Transverse colon (tissue), 4 donors: ENCODE data around the gene PUSL1. TPM values are rescaled to one million over a fixed set of nuclear protein-coding genes. Genes with fewer than 3 reads are reported as not detected.

Experiments used
- DNase-seq: peaks from one replicate; pipeline ENCODE4 v3.0.0-alpha.2; 2019
- H3K27ac ChIP-seq, 4 donors: fragments of 200-600 bp; sonication (generic); 2 replicates each; pipeline ENCODE4 v1.5.1; 2016 to 2018; ENCODE audit warnings: inconsistent platforms in 4 of 4
- H3K27me3 ChIP-seq: fragments of 200-600 bp; sonication (generic); 2 replicates; pipeline ENCODE4 v1.5.1; 2017; ENCODE audit warnings: inconsistent platforms
- H3K36me3 ChIP-seq, 4 donors: fragments of 200-600 bp; sonication (generic); 2 replicates each; pipeline ENCODE4 v1.5.1; 2017 to 2019; ENCODE audit warnings: inconsistent platforms in 4 of 4
- H3K4me1 ChIP-seq, 4 donors: fragments of 200-600 bp; sonication (generic); 2 replicates each; pipeline ENCODE4 v1.5.1; 2017 to 2020; ENCODE audit warnings: inconsistent platforms in 4 of 4
- H3K4me3 ChIP-seq, 4 donors: fragments of 200-600 bp; sonication (generic); 1 replicate in 1 of 4; 2 replicates in 3 of 4; pipeline versions ENCODE4 v1.5.1 to v1.6.1; 2017 to 2019; ENCODE audit warnings: inconsistent platforms in 4 of 4
- H3K9me3 ChIP-seq, 2 donors: fragments of 200-600 bp; sonication (generic); 2 replicates each; pipeline ENCODE4 v1.5.1; 2017 to 2019; ENCODE audit warnings: inconsistent platforms in 2 of 2
- CTCF ChIP-seq, 5 experiments: fragments of 200-600 bp in 3 of 5; fragments of 450-650 bp in 2 of 5; sonication (generic) in 3 of 5; IDR thresholded peaks; 1 replicate in 2 of 5; 2 replicates in 3 of 5; pipeline ENCODE4 v1.5.1; 2016 to 2017; ENCODE audit warnings: antibody characterized with exemption in 5 of 5, inconsistent platforms in 3 of 5, mild to moderate bottlenecking in 2 of 5, moderate library complexity in 1 of 5
- EP300 ChIP-seq: sonication (generic); formaldehyde crosslinking; IDR thresholded peaks from one replicate; pipeline ENCODE4 v1.6.1; 2017; ENCODE audit warnings: antibody characterized with exemption, low read depth
- POLR2A ChIP-seq: fragments of 450-650 bp; IDR thresholded peaks from one replicate; pipeline ENCODE4 v1.6.1; 2016; ENCODE audit warnings: antibody characterized with exemption, mild to moderate bottlenecking, moderate library complexity
- POLR2AphosphoS5 ChIP-seq, 3 donors: sonication (generic); formaldehyde crosslinking; IDR thresholded peaks; one replicate each; pipeline ENCODE4 v1.6.1; 2016; ENCODE audit warnings: antibody characterized with exemption in 3 of 3
- WGBS, 2 donors: methylation state at CpG; one replicate each; pipeline ENCODE4 v1.1.5; 2018; ENCODE audit warnings: low coverage in 1 of 2; 5-methylcytosine and 5-hydroxymethylcytosine counted together
- in situ Hi-C, 4 donors: fragments of 200-750 bp; cut with MboI; loops; one replicate each; pipeline versions ENCODE4 v1.15.0 to v1.15.1; 2017; ENCODE audit warnings: low sequenced_read_pairs in 3 of 4, low pct_ligation_motif_present in 1 of 4, low pct_unique_long_range_greater_than_20kb in 1 of 4
- intact Hi-C: fragments of 100-400 bp; cut with DNase I; formaldehyde crosslinking; loops from one replicate; pipeline ENCODE4 v1.15.1; 2023; ENCODE audit warnings: low total_unique reads
- total RNA-seq, 4 donors: library from RNA; depleted of rRNA; stranded (reverse); fragments of >200 nt; gene quantifications; one replicate each; pipeline ENCODE4 v1.1.0, GENCODE V29; 2016

PUSL1 gene
- total RNA-seq, 4 donors from 2014 or later = 7.0 to 35.9 (median 20.5) TPM

GRCh38 chr1:1299686-1300351, 8.6 kb upstream of the PUSL1 start:
- H3K27me3 ChIP-seq = no peaks in the 10 kb centered on the region
- no peaks in the 10 kb centered on the region for H3K36me3 ChIP-seq
- H3K4me1 ChIP-seq = peaks cover 5 to 19% (median 12%) of the 10 kb centered on the region in 4 donors
- H3K4me3 ChIP-seq = no peak overlapping the region
- in situ Hi-C loops = no loop called here
- no peak for DNase-seq
- H3K27ac ChIP-seq = no peak overlapping the region
- no peaks in the 10 kb centered on the region for H3K9me3 ChIP-seq
- 88% methylated on average over 19 of the region's 22 CpGs; no CpG with 5 or more reads in 1 of the 2 donors for WGBS, 2 donors
- peak in 1 of 5 experiments; percentile 30 for TF ChIP-seq CTCF (IDR thresholded peaks at IDR 0.05)
- no peak for TF ChIP-seq POLR2A
- intact Hi-C loops = no loop called here

- WGBS, 2 donors = 91% methylated on average over 12 of the region's 12 CpGs; no CpG with 5 or more reads in 1 of the 2 donors
- no peak for DNase-seq
- Histone ChIP-seq H3K9me3 (no peaks in the 10 kb centered on the region), H3K27ac (no peak overlapping the region), H3K4me1 (peaks cover 10 to 24% (median 17%) of the 10 kb centered on the region in 4 donors), H3K27me3 (no peaks in the 10 kb centered on the region), H3K36me3 (no peaks in the 10 kb centered on the region), H3K4me3 (no peak overlapping the region)
- in situ Hi-C loops = no loop called here
- intact Hi-C loops = no loop called here
- TF ChIP-seq EP300 = no peak
- no peak for TF ChIP-seq CTCF (IDR thresholded peaks at IDR 0.05)
Measured at GRCh38 chr1:1300352-1300739, 8.1 kb upstream of the PUSL1 start.

GRCh38 chr1:1302006-1302430, 6.4 kb upstream of the PUSL1 start:
- WGBS, 2 donors = no CpG with 5 or more reads among the region's 9 CpGs

GRCh38 chr1:1302951-1303509, 5.4 kb upstream of the PUSL1 start:
- Histone ChIP-seq H3K27ac (no peak overlapping the region), H3K4me1 (peaks cover 26 to 44% (median 37%) of the 10 kb centered on the region in 4 donors), H3K4me3 (no peak overlapping the region), H3K36me3 (no peaks in the 10 kb centered on the region), H3K27me3 (no peaks in the 10 kb centered on the region), H3K9me3 (no peaks in the 10 kb centered on the region)
- 91% methylated on average over 17 of the region's 31 CpGs; no CpG with 5 or more reads in 1 of the 2 donors for WGBS, 2 donors
- TF ChIP-seq EP300 (no peak), POLR2A (no peak)
- intact Hi-C loops (no loop called here), in situ Hi-C loops (no loop called here)
- no peak for DNase-seq

More at GRCh38 chr1:1302006-1302430, 6.4 kb upstream of the PUSL1 start:
- intact Hi-C loops = no loop called here
- no peaks in the 10 kb centered on the region for H3K36me3 ChIP-seq
- in situ Hi-C loops = no loop called here
- DNase-seq = no peak
- peaks cover 26 to 41% (median 34%) of the 10 kb centered on the region in 4 donors for H3K4me1 ChIP-seq
- no peak overlapping the region for H3K27ac ChIP-seq
- H3K27me3 ChIP-seq = no peaks in the 10 kb centered on the region
- no peak for TF ChIP-seq POLR2A
- TF ChIP-seq CTCF (IDR thresholded peaks at IDR 0.05) = peak in 4 of 5 experiments; percentile 19 to 34 (median 28)
- no peaks in the 10 kb centered on the region for H3K9me3 ChIP-seq
- H3K4me3 ChIP-seq = no peak overlapping the region

GRCh38 chr1:1303736-1304135, 4.7 kb upstream of the PUSL1 start:
- peak overlapping the region in 1 of 4 donors; percentile 95 for H3K4me3 ChIP-seq
- H3K36me3 ChIP-seq = no peaks in the 10 kb centered on the region
- H3K4me1 ChIP-seq = peaks cover 26 to 44% (median 37%) of the 10 kb centered on the region in 4 donors
- DNase-seq = no peak
- intact Hi-C loops (no loop called here), in situ Hi-C loops (no loop called here)
- H3K27ac ChIP-seq = peak overlapping the region; percentile 80 to 96 (median 86)
- H3K9me3 ChIP-seq = no peaks in the 10 kb centered on the region
- H3K27me3 ChIP-seq = no peaks in the 10 kb centered on the region
- TF ChIP-seq EP300 (no peak), POLR2AphosphoS5 (IDR thresholded peaks at IDR 0.05) (no peak), CTCF (IDR thresholded peaks at IDR 0.05) (no peak), POLR2A (no peak)
- WGBS, 2 donors = 80% methylated on average over 13 of the region's 13 CpGs; no CpG with 5 or more reads in 1 of the 2 donors
